NCI-H2081 (cell line): ENCODE measurements around the gene SLC35A2.

Experiments used
- DNase-seq, 2 experiments: peaks; one replicate each; lab custom pipeline; 2025; lab: John Stamatoyannopoulos, UW

The SLC35A2 gene

GRCh38 chrX:48911412-48912182 lies at the start of gene SLC35A2:
Gene SLC35A2 (minus strand): TSS chrX:48911646. CDS start chrX:48911636, 10 bp downstream.
- DNase-seq = peak; percentile 81 to 91

DNA sequence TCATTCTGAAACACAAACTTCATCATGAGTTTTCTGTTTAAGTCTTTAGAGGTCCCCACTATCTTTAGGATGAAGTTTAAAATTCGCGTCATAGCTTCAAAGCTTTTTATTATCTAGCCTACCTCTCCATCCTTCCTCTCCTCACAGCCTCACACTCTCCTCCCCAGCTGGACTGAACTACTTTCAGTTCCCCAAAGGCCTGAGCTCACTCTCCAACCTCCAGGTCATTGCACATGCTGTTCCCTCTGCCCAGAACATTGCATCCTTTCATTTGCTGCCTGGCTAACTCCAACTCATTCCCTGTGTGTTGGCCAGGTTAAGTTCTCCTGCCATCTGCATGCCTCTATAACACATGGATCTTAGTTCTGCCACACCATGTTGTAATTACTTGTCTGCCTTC lies 48.8 kb upstream of the SLC35A2 start:
- no peak for DNase-seq

DNA sequence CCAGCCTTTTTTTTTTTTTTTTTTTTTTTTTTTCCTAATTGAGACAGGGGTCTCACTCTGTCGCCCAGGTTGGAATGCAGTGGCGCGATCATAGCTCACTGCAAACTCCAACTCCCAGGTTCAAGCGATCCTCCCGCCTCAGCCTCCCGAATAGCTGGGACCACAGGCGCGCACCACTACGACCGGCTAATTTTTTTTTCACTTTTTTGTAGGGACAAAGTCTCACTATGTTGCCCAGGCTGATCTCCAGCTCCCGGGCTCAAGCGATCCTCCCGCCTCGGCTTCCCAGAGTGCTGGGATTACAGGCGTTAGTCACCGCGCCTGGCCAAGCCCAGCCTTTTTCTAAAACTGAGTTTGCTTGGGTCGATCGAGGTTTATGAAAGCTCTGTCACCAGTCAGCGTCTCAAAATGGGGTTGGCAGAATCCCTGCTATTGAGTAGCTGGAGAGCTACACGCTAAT lies 47.2 kb upstream of the SLC35A2 start:
- no peak for DNase-seq

GRCh38 chrX:48957827-48958634 lies 46.6 kb upstream of the SLC35A2 start:
- peak; percentile 96 to 97 for DNase-seq

DNA sequence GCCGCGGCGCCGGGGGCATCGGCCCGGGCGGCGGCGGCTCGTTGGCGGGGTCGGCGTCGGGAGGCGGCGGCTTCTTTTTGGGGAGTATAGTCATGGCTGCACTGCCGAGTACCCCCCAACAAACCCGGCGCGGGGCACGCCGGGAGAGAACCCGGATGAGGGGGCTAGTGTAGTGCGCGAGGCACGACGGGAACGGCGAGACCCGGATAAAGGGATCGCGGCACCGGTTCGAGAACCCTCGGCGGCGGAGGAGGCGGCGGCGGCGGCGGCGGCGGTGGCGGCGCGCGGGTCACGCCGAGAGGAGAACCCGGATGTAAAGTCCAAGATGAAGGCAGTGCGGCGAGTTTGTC lies 46.0 kb upstream of the SLC35A2 start, which contains the start of gene OTUD5:
TSS of gene OTUD5 (minus strand) at position 131 of the 350 bp plus-strand sequence. CDS start at position 94, 37 bp downstream.
- DNase-seq = peak; percentile 61 to 72

DNA sequence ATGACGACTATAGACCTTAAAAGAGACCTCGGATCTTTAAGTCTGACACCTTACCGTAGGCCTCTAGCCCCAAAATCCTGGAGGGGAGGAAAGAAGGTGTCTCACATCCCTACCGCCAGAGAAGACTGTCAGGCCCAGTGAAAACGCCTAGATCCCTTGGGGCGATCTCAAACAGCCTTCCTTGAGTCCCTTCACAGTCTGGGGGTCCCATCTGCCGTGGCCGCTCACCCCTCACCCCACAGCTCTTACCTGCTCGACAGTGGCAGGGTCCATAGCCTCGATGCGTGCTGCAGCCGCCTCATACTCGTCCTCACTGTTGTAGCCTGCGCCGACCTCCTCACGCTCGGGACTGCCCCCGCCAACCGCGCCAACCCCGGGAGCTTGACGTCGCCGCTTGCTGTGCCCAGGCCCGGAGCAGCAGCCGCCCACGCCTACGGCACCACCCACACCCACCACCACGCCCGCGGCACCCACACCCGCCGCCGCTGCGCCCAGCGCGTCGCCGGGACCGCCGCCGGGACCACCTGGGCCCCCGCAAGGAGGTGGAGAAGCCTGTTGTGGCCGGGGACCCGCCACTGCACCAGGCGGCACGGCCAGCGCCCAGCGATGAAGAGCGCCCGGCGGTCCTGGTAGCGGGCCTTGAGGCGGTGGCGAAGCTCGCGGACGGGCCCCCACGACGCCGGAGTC lies 45.4 kb upstream of the SLC35A2 start:
- no peak for DNase-seq

GRCh38 chrX:48948589-48948988 lies 37.1 kb upstream of the SLC35A2 start:
- no peak for DNase-seq

DNA sequence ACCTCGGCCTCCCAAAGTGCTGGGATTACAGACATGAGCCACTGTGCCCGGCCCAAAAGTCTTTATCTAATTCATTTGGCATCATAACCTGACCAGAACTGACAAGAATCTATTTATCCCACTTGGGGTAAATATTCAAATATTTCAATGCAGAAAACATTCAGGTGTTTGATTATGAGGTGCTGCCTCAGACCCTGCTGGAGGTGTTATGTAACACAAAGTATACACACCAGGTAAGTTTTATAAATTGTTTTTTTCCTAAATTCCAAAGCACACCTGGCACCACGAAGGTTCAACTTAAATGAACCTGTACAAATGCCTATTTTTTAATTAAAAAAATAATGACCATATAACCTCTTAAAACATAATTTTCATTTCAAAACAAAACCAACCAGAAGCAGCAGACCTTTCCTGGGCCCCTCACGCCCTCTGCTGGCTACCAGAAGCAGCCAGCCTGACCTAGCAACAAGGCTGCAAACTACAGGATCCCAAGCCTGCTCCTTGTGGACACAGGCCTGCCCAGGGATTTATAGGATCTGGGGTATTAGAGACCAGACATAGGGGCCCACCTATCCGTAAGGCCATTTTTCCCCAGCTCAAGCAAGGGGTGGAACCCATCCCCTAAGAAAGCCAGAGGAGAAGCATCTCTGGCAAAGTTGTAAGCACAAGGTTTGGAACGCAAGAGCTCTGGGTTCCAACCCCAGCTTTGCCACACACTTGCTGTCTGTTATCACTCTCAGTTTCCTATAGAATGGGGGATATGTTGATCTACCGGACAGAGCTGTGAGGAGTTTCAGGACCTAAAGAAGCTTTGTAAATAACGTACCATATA lies 34.3 kb upstream of the SLC35A2 start:
- peak; percentile 19 to 24 for DNase-seq

DNA sequence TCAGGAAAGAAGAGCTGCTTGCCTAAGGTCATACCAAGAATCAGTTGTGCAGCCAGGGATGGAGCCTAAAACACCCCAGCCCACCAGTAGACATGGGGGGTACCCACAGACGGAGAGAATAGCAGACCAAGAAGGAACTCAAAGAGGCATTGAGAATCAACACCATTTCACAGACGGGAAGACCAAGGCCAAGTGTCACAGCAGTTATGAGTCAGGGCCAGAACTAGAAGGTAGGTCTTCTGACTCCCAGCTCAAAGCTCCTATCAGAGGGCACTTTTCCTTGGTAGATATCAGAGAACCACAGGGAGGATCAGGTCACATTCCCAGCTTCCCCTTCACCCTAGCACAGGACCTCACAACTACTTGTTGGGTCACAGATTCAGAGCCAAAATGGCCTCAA lies 31.4 kb upstream of the SLC35A2 start:
- DNase-seq = no peak

DNA sequence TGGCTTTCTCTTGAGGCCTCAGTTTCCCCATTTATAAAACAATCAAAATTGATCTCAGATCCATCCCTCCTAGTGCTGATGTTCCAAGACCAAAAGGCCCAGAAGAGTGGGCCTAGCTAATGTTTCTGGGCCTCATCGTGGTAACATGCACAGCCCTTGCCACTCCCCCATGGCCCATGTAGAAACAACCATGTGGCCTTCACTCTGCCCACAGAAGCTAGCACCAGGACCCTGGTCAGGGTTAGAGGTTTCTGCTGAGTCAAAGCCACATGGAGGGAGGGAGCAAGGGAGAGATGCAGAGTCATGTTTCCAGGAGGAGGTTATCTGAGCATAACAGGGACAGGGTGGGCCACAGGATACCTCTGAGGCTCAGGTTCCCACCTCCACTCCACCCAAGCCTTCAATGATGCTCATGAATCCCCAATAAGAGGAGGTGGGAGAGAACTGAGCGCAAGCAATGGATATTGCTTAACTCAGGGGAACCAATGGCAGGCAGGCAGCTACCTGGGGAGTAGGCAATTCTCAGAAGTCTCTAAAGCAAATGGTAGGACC lies 29.0 kb upstream of the SLC35A2 start:
- no peak for DNase-seq

DNA sequence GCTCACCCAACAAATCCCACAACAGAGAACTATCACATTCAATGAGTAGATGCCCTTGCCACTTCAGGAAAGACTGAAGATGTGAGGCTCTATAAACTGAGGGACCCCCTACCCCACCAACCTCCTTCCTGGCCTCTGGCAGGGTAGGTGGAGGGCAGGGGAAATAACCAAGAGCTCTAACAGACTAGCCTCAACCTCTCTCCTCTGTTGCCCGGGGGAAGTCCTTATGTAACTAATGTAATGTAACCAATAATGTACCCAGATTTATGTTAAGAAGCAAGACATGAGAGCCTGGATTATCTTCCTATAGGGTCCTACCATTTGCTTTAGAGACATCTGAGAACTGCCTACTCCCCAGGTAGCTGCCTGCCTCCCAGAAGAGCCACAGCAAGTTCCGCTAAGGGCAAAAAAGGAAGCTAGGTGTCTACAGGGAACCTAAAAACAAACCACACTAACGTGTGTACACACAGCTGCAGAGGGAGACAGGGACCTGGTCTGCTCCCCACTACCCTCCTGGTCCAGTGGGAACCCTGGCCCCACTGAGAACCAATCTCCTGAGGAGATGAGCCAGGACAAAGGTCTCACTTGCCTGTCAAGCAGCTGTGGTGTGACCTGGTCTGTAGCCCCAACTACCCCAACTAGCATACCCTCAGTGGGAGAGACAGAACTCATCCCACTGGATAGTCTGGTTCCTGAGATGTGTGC lies 28.2 kb upstream of the SLC35A2 start:
- no peak for DNase-seq

DNA sequence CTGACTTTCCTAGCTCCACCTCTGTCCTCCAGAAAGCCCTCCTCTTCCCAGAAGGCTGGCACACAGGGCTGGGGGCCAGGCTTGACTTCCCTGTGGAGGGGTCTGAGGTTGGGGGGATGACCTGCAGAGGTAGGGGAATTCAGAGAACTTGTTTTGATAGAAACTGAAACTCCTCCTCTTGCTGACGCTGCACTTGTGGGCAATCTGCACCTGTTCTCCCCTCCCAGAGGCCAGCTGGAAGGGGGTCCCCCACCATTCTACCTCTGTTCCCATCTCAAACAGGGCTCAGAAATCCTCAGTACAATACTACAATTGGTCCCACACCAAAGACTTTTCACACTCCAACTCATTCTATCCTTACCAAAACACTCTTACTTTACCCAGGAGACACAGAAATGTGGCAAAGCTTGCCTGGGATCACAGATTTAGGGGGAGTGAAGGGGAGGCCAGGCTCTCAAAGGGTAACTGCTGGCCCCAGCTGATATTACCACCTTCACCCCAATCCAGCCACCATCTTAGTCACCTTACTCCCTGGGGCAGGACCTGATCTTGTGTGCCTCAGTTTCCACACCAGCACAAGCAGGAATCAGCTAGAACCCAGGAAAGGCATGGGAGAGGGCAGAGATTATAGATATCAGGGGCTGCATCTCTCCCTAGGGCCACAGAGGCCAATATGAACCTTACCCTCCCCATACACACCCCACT lies 27.4 kb upstream of the SLC35A2 start:
- DNase-seq = no peak

DNA sequence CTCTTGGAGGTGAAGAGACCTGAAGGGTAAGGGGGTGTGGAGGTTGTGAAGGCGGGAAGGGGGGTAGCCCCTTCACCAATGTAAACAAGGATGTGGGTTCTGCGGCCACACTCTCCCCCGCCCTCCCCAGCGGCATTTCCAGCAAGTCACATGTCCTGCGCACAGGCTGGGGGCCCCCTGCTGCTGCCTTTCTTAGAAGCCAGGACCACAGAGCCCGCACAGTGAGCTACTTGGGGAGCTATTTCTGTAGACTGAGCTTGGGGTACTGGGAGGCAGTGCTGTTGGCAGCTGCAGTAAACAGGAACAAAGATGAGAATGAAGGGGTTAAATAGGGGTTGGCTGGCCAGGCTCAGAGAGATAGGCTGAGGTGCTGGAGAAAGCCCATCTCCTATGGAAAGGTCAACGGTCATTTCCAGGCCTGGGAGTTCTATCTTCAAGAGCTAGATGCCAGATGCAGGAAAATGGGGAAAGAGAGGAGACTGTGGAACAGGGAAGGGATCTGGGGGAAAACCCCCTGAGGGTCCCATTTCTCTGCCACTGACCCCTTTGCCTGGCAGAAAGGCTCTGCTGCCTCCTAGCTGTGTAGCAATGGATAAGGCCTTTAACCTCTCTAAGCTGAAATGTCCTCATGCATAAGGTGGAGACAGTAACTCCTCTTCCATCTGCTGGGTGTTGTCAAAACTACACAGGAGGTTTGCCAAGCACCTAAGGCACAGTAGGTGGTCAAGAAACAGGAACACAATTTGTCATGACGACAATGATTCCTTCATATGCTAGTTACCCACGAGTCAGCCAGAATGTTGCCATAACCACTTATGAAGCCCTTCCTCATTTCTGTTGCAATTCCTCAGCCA lies 25.8 kb upstream of the SLC35A2 start:
- no peak for DNase-seq

- no peak for DNase-seq
Observed at GRCh38 chrX:48936429-48937053, 25.1 kb upstream of the SLC35A2 start.

DNA sequence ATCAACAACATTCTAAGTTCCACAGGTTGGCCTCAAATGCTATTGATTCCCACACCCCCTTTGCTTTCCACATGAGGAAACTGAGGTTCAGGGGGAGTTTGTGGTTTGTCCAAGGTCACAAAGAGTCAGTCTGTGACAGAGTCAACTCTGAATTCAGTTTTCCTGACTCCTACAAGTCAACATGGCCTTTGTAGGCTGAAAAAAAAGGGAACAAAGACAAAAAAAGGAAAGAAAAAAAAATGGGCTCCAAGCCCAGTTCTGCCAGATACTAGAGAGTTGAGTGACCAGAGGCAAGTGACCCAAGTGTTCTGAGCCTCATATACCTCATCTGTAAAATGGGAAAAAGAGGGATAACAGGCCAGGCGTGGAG lies 23.8 kb upstream of the SLC35A2 start:
- no peak for DNase-seq

GRCh38 chrX:48934581-48935300 lies 23.3 kb upstream of the SLC35A2 start:
- DNase-seq = no peak

DNA sequence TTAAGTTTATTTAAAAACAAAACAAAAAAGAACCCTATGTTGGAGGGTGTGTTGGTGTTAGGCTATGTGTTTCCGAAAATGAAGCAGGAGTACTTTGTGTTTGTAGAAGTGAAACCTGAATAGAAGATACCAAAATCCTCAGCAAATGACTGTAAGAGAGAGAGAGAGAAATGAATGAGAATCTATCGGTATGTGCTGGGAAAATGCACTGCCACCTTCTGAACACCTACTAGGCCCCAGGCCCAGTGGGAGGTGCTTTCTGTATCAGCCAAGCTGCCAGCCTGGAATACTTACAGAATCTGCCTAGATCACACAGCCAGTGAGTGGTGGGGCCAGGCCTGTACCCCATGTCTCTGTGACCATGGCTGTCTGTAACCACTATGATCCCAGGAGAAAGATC lies 22.3 kb upstream of the SLC35A2 start:
- DNase-seq = no peak
